GM19372 (cell line): Measurements from ENCODE around the gene PNISR.
"Not testable (repeated sequence)": the region's sequence is repeated elsewhere in the genome, so short reads cannot be mapped to it uniquely, and the experiment has no call there.

Experiments
- ATAC-seq: cut with Tn5 transposase; IDR thresholded peaks from one replicate; pipeline ENCODE4 v1.9.1; 2021; ENCODE audit warnings: mild to moderate bottlenecking, low read depth, moderate library complexity; ENCODE audit not compliant: unreplicated experiment

PNISR gene, protein sequence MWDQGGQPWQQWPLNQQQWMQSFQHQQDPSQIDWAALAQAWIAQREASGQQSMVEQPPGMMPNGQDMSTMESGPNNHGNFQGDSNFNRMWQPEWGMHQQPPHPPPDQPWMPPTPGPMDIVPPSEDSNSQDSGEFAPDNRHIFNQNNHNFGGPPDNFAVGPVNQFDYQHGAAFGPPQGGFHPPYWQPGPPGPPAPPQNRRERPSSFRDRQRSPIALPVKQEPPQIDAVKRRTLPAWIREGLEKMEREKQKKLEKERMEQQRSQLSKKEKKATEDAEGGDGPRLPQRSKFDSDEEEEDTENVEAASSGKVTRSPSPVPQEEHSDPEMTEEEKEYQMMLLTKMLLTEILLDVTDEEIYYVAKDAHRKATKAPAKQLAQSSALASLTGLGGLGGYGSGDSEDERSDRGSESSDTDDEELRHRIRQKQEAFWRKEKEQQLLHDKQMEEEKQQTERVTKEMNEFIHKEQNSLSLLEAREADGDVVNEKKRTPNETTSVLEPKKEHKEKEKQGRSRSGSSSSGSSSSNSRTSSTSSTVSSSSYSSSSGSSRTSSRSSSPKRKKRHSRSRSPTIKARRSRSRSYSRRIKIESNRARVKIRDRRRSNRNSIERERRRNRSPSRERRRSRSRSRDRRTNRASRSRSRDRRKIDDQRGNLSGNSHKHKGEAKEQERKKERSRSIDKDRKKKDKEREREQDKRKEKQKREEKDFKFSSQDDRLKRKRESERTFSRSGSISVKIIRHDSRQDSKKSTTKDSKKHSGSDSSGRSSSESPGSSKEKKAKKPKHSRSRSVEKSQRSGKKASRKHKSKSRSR

DNA sequence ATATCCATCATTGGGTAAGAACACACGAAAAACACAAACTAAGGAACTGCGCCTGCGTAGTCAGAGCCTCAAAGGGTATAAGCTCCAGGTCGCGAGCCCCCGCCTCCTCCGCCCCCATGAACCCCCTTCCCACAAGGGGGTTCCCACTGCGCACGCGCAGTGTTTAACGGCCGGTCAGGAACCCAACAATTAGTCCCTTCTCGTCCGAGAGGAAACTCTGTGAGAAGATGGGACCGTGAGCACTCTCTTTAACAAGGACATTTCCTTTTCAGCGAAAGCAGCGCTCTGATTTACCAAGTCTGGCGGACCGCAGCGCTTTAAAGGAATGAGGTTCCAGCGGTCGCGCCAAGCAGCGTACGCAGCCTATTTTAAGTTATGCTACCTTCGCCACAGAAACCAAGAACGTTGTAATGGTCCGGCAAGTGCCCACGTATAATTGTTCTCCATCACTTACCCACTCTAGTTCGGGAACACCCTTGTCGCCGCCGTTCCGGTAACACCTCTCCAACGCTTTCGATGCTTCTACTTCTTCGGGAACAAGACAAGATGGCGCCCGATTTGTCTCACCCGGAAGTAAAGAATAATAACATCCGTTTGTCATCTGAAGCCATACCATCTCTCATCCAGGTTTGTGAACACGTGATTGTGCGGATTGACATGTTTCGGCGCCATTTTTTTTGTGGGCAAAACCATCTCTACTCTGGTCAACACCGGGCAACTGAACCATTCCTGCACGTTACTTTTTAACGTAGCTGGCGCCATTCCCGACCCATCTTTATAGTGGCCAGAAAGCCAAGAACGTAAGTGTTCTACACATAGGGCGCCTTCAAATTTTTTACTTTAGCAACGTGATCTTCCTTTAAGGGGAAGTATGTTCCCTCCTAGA is at the start of gene PNISR:
PNISR (minus strand) TSS at position 548 of the 886 bp plus-strand sequence. CDS start 10,649 bp downstream, outside the sequence.
- ATAC-seq: peak; percentile 86

DNA sequence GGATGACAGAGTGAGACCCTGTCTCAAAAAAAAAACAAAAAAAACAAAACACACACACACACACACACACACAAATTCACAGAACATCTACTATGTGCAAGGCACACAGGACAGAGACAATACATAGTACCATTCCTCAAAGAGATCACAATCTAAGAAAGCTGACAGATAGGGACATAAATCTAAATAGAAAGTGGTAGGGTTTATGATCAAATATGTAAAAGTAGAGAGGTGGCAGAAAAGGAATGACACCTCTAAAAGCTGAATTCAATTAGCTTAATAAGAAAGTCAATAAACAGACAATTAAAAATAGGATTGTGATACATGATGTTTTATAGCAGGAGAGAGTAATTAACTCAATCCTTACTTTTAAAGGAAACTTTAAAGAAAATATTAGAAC is 48.6 kb upstream of the PNISR start:
- no peak for ATAC-seq

DNA sequence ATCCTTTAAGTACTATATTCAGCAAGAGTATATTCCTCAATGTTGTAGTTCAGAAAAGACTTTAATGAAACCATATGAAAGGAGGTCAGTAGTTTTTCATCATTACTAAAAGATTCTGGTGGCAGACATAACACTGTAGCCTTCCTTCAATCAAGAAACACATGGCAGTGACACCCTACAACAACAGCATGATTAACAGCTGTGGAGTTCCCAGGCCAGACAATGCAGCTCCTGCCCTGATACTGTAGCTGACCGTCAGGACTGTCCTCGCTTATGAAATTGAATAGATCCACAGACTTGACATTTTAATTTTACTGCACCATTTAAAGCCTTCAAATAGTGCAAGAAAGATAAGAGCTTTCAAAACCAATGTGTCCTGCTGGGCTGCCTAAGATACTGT is 46.5 kb upstream of the PNISR start:
- ATAC-seq: no peak

DNA sequence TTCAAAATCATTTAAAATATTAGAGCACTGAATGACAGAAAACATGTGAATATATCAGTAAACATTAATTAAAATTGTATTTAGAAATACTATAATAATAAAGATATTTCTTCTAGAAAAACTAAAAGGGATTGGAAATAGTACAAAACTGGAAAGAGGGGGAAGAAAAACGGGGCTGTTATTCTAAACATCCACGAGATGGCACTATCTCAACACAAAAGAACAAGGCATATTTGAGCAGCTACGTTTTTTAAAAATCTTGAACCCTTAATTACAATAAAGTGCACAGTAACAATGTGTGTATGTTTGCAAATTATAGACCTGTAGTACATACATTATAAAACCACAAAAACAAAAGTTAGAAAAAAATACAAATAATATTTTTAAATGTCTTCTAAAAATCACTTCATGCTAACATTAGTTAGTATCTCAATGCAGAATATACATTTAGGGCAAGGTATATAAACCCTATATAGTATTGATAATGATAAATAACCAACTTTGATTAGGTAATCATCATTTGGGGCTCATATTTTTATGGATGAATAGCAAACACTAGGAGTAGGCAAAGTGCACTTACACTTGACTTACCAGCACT is 42.5 kb upstream of the PNISR start:
- ATAC-seq: no peak

DNA sequence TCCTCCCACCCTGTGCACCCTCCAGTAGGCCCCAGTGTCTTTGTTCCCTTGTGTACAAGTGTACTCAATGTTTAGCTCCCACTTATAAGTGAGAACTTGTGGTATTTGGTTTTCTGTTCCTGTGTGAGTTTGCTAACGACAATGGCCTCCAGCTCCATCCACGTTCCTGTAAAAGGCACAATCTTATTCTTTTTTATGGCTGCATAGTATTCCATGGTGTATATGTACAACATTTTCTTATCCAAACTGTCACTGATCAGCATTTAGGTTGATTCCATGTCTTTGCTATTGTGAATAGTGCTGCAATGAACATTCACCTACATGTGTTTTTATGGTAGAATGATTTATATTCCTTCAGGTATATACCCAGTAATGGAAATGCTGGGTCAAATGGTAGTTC is 34.0 kb upstream of the PNISR start:
- ATAC-seq: not testable (repeated sequence)

DNA sequence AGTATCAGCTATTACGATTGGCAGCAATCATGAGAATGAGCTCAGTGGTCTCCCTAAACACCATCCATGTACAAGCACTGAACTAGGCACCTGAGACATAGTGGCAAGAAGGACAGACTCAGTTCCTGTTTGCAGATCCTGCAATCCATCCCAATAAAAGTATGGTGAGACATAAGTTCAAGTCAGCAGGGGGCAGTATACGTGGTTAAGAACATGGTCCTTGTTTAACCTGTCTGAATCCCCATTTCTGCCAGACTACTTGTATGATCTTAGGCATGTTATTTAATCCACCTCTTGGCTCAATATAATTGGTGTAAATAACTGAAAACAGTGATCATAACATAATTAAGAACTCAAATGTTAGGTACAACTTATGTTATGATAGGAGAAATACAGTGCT is 33.2 kb upstream of the PNISR start:
- ATAC-seq: no peak

DNA sequence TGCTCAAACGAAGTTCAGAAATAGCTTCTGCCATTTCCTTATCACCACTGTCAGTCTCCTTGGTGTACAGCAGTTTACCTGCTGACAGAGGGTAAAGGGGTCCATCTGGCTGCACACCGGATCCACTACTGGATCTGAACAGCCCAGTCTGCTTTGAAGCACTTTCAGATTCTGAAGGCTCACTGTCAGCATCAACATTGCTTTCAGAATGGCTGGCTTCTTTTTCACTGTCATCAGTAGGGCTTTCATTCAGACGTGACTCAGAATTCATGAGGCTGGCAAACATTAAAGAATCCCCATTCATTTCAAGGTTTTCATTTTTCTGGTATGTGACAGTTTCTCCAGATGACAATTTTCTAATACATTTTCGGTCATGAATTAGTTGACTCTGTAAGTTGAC is 21.0 kb upstream of the PNISR start:
- ATAC-seq: no peak

DNA sequence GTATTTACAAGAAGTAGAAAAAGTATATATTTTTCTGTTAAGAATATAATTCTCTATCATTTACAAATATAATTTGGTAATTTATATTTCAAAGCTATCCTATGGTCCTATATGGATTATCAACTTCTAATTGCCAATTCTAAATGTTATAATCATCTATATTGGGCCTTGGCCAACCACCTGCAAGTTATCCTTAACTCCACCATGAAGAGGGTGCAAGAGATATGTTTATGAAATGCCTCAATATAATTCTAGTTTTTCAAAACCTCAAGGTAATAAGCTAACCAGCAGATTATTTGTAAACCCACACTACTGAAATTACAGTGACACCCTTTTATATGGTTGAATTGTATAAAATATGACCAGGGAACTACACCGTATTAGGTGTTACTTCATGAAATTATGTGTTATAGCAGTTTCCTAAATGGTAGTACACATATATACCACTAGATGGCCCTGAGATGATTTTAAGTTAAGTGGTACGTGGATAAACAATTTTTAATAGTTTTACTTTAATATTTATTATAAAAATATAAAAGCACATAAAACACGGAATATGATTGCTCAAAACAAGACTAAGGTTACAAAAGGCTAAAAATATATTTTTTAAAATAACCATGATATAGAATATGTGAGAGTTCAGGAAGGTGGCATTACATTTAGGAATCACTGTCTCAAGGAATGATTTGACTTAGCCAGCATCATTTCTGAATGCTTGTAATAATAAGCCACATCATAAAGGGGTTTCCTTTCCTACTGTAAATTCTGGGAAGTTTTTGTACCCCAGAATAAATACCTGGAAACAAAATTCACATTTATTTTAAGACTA is 9.8 kb upstream of the PNISR start:
- peak; percentile 89 for ATAC-seq

DNA sequence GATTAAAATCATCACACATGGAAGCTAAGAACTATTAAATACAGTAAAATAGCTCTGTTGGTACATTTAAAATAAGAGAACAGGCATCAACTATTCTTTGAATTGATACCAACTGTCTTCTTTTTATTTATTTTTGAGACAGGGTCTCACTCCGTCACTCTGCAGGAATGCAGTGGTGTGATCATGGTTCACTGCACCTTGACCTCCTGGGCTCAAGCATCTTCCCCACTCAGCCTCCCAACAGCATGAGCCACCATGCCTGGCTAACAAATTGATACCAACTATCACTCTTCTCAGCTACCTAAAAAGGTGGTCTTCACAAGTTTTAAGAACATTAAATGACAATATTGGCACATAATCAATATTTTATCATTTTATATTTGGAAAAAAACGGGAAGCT is 7.8 kb upstream of the PNISR start:
- ATAC-seq: no peak

DNA sequence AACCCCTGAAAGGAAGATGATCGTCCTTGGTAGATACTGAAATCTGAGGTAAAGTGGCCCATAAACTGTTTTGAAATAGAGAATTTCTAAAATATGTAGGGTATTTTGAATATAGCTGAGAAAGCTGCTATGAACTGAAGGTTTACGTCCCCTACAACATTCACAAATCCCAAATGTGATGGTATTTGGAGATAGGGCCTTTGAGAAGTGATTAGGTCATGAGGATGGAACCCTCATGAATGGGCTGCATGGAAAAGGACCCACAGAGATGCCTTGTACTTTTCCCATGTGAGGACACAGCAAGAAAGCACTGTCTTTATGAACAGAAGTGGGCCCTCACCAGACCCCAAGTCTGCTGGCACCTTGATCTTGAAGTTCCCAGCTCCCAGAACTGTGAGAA is 6.8 kb upstream of the PNISR start:
- no peak for ATAC-seq

DNA sequence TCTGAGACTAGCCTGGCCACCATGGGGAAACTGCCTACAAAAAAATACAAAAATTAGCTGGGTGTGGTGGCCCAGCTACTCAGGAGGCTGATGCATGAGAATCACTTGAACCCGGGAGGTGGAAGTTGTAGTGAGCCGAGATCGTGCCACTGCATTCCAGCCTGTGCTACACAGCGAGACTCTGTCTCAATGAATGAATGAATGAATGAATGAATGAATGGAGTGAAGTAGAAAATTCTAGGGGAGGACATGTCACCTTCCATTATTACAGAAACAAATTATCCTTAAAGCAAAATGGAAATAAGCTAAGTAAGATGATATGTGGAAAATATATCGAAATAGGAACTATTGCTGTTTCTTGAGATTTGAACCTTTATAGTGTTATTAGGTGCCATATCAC is 2.9 kb upstream of the PNISR start:
- ATAC-seq: no peak

DNA sequence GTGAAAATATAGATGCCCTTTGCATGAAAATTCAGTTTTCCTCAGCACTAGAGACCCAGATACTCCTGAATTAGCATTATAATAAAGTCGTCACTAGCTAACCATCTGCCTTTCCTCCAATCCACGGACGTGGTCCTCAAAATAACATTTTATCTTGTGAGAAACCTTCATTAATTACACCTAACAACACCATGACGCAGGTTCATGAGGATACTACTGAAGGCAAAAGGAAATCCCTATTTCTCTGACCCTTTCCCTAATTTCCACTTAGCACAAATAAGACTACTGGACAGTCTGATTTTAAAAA is 1.3 kb upstream of the PNISR start:
- ATAC-seq: no peak

DNA sequence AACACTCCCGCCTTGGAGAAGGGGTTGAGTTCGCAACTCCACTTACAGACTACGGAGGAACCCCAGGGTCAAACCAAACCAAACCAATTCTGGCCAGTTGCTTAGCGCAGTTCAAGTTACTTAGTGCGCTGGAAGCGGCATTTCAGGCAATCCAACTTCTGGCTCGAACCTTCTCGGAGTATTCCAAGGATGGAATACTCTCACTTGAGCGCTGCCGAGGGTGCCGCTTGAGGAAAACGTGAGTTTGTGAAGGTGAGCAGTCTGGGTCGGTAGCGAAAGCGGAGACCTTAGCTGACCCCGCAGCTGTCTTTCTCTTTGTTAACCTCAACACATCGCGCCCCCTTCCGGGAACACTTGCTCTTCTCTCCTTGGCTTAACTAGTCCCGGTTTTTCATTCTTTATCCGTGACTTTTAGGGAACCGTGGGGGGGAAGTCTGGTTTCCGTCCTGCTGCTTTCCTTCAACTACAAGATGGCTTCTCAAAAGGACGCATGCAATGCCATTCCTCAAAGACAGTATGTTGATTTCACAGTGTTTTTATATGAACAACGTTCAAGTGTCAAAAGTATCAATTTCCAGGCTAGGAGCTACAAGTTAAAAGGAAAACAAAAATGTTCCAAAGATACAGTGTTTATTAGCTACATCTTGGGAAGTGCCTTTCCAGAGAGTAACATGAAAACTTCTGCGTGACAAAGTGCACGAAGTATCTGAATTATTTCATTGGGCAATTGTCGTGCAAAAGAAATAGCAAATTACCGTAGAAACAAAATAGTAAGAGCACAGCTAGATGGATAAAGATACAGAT is 741 bp upstream of the PNISR start:
- peak; percentile 41 for ATAC-seq

DNA sequence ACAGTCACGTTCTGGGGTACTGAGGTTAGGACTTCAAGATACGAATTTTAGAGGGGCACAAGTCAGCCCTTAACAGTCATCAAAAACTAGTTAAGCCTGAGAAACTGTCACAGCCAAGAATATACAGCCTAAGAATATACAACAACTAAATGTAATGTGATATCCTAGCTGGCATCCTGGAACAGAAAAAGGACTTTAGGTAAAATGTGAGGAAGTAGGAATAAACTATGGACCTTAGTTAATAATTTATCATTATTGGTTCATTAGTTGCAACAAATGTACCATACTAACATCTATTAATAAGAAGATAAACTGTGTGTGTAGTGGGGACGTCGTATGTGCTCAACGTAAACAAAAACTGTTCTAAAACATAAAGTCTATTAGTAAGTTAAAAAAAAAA is 1.1 kb downstream of the PNISR start:
- ATAC-seq: no peak

DNA sequence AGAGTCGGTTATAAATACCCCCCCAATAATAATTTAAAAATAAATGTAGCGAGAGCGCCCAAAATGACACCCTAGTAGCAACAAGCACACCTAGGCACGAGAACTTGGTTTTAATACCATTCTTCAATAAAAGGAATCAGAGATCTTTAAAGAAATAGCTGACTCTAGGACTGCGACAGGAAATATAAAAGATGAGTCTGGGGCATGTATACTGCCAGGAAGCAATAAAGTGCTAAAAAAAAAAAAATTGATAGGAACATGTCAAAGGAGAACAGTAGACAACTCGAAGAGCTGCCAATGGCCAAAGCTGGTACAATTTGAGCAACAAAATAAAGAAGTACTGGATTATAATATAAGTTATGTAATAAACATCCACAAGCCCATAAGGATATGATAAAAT is 2.2 kb downstream of the PNISR start:
- ATAC-seq: no peak

DNA sequence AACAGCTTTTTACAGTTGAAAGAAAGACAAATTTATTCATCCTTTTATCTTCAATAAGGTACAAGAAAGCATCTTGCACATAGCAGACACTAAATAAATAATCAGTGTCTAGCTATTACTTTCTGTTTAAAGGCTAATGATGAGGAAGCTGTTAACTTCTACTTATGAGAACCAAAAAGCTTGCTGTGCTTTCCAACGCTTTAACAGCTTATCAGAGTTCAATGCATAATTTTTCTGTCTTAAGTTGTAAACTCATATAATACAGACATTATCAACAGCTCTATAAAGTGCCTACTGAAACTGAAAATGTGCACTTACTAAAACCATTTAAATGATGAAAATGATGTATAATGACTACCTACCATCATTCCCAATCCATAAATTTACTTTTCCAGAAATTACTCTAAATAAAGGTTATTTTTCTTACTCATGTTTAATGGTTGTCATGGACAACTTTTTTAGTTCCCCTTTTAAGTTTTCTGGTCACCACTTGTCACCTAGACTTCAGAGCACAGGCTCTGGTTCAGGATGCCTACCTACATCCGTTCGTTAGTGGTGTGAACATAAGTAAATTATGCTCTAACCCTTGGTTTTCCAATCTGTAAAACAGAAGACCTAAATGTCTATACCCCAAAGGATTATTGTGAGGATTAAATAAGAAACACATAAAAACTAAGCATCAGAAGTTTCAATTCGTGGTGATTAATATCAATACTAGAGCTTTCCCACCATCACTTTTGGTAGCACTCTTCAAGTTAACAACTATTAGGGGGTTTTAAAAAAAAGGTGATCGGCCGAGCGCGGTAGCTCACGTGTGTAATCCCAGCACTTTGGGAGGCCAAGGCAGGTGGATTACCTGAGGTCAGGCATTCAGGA is 8.0 kb downstream of the PNISR start:
- ATAC-seq: peak; percentile 86

DNA sequence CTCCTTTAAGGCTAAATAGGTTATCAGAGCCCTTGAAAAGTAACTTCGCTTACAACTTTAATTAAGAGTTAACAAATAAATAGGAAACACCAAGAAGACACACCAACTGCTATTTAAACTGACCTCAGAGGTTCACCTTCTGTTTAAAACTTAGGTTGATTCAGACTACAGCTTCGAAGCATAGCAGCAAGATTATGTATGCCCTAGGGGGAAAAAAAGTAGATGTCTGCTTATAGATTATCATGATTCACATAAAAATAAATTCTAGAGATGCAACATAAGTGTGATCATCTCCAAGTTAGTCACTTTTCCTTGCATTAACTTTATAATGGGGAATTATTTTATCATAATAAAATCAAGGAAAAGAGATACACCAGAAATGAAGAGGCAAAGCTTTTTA is 8.9 kb downstream of the PNISR start:
- no peak for ATAC-seq

DNA sequence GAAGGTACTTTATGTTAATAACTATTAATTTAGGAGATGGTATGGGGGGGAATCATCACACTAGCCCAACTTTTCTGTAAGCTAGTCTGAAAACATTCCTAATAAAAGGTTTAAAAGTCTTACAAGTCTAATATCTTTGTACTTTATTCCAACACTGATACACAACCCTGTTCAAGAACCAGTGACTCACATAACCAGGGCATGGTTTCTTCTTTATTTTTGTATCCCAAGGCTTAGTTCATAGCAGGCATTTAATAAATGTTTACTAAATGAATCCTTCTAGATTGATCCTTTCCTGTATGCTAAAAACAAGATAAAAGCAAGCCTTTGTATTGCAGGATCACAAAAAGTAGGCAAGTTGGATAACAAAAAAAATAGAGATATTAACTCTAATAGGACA is 9.7 kb downstream of the PNISR start:
- ATAC-seq: no peak
